ENCODE data around the gene DNAH12.

Gene DNAH12

GRCh38 chr3:57512166-57512565 lies 32.0 kb downstream of the DNAH12 start:
- TF ChIP-seq, protein P1, sequence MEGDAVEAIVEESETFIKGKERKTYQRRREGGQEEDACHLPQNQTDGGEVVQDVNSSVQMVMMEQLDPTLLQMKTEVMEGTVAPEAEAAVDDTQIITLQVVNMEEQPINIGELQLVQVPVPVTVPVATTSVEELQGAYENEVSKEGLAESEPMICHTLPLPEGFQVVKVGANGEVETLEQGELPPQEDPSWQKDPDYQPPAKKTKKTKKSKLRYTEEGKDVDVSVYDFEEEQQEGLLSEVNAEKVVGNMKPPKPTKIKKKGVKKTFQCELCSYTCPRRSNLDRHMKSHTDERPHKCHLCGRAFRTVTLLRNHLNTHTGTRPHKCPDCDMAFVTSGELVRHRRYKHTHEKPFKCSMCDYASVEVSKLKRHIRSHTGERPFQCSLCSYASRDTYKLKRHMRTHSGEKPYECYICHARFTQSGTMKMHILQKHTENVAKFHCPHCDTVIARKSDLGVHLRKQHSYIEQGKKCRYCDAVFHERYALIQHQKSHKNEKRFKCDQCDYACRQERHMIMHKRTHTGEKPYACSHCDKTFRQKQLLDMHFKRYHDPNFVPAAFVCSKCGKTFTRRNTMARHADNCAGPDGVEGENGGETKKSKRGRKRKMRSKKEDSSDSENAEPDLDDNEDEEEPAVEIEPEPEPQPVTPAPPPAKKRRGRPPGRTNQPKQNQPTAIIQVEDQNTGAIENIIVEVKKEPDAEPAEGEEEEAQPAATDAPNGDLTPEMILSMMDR (IDR thresholded peaks at IDR 0.05), result no peak

DNA sequence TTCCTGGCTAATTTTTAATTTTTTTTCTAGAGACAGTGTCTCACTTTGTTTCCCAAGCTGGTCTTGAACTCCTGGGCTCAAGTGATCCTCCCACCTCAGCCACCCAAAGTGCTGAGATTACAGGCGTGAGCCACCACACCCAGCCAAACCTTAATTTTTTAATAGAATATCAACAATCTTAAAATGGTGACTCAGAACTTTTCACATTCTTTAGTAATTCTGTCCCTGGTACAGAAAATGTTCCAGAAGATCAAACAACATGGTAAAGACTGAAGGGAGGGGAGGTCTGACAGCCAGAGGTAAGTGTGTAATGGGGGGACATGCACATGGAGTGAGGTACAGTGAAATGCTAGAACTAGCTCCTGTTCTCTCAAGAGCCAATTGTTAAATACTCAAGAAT lies 38.2 kb downstream of the DNAH12 start:
- TF ChIP-seq, protein P1 (IDR thresholded peaks at IDR 0.05), result no peak

- TF ChIP-seq, protein P1 (IDR thresholded peaks at IDR 0.05), result no peak
Observed at GRCh38 chr3:57500506-57500905, 43.6 kb downstream of the DNAH12 start.

DNA sequence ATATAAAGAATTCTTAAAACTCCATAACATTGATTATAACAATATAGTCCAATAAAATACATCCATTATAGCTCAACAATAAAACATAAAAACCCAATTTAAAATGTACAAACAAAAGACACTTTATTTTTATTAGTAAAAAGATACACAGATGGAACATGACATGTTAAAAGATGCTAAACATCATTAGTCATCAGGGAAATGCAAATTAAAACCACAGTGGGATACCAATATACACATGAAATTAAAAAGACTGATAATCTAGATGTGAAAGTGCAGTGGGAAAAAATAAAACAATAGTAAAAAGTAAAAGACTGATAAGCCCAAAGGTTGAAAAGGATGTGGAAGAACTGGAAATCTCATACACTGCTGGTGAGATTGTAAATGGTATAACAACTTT lies 46.2 kb downstream of the DNAH12 start:
- TF ChIP-seq, protein P1 (IDR thresholded peaks at IDR 0.05), result no peak

GRCh38 chr3:57484563-57484962 lies 59.6 kb downstream of the DNAH12 start:
- TF ChIP-seq, protein P1 (IDR thresholded peaks at IDR 0.05), result no peak

GRCh38 chr3:57464801-57465200 lies 79.3 kb downstream of the DNAH12 start:
- TF ChIP-seq, protein P1 (IDR thresholded peaks at IDR 0.05), result no peak

GRCh38 chr3:57464011-57464410 lies 80.1 kb downstream of the DNAH12 start:
- TF ChIP-seq, protein P1 (IDR thresholded peaks at IDR 0.05), result no peak

GRCh38 chr3:57451150-57451846 lies 92.8 kb downstream of the DNAH12 start:
- TF ChIP-seq, protein P1 (IDR thresholded peaks at IDR 0.05), result no peak
